Ramos (cell line): ENCODE measurements around the gene PASK.

Experiments used
- in situ Hi-C: fragments of 300-500 bp; cut with MboI; formaldehyde crosslinking; loops from one replicate; pipeline ENCODE4 v1.14.3; 2022; ENCODE audit warnings: low sequenced_read_pairs; ENCODE audit not compliant: unreplicated experiment

The PASK gene

GRCh38 chr2:241088791-241089732, 60.2 kb downstream of the PASK start:
- in situ Hi-C loops, result no loop called here

GRCh38 chr2:241088376-241088775, 60.9 kb downstream of the PASK start:
- in situ Hi-C loops, result no loop called here

GRCh38 chr2:241087420-241088268, 61.6 kb downstream of the PASK start:
- in situ Hi-C loops, result no loop called here

GRCh38 chr2:241084856-241085444, 64.3 kb downstream of the PASK start:
- in situ Hi-C loops, result no loop called here

- in situ Hi-C loops, result no loop called here
Observed at GRCh38 chr2:241083091-241083415, 66.2 kb downstream of the PASK start.

GRCh38 chr2:241082341-241083090, 66.8 kb downstream of the PASK start:
- in situ Hi-C loops, result no loop called here

GRCh38 chr2:241081643-241082340, 67.5 kb downstream of the PASK start:
- in situ Hi-C loops, result no loop called here

GRCh38 chr2:241081190-241081642, 68.1 kb downstream of the PASK start:
- in situ Hi-C loops, result no loop called here

- in situ Hi-C loops, result no loop called here
Observed at GRCh38 chr2:241080405-241081189, 68.7 kb downstream of the PASK start.

- in situ Hi-C loops, result no loop called here
Observed at GRCh38 chr2:241074901-241075540, 74.3 kb downstream of the PASK start.

- in situ Hi-C loops, result no loop called here
Observed at GRCh38 chr2:241074065-241074818, 75.0 kb downstream of the PASK start.

- in situ Hi-C loops, result no loop called here
Observed at GRCh38 chr2:241073166-241074064, 75.9 kb downstream of the PASK start.

- in situ Hi-C loops, result no loop called here
Observed at GRCh38 chr2:241072553-241073165, 76.6 kb downstream of the PASK start.

GRCh38 chr2:241072151-241072550, 77.1 kb downstream of the PASK start:
- in situ Hi-C loops, result no loop called here

GRCh38 chr2:241071677-241072111, 77.6 kb downstream of the PASK start:
- in situ Hi-C loops, result no loop called here
